ENCODE results near the gene SLC35G4. TPM values are rescaled to one million over a fixed set of nuclear protein-coding genes. Genes with fewer than 3 reads are reported as not detected.
"Not testable (repeated sequence)": the region's sequence is repeated elsewhere in the genome, so short reads cannot be mapped to it uniquely, and the experiment has no call there.

SLC35G4 gene
- total RNA-seq = not detected

DNA sequence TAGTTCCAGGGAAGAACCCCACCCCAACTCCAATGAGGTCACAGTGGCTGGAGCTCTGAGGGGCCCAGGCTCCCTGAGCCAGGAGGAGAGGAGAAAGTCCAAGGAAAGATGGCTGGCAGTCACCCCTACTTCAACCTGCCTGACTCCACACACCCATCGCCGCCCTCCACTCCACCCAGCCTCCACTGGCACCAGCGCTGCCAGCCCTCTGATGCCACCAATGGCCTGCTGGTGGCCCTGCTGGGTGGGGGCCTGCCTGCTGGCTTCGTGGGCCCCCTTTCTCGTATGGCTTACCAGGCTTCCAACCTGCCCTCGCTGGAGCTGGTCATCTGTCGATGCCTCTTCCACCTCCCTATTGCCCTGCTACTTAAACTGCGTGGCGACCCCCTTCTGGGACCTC, at the start of gene SLC35G4:
Gene SLC35G4, plus strand, starts transcription at position 109 of the 400 bp plus-strand sequence. Its CDS starts 0 bp downstream, at position 109.
- DNase-seq = not testable (repeated sequence)

GRCh38 chr18:11561293-11561692, 48.1 kb upstream of the SLC35G4 start:
- DNase-seq = peak; percentile 25

- no peak for DNase-seq
Observed at GRCh38 chr18:11565716-11566115, 43.7 kb upstream of the SLC35G4 start.

GRCh38 chr18:11566236-11566965, 43.0 kb upstream of the SLC35G4 start:
- no peak for DNase-seq

- no peak for DNase-seq
Observed at GRCh38 chr18:11567396-11567795, 42.0 kb upstream of the SLC35G4 start.

GRCh38 chr18:11570073-11570588, 39.3 kb upstream of the SLC35G4 start:
- no peak for DNase-seq

DNA sequence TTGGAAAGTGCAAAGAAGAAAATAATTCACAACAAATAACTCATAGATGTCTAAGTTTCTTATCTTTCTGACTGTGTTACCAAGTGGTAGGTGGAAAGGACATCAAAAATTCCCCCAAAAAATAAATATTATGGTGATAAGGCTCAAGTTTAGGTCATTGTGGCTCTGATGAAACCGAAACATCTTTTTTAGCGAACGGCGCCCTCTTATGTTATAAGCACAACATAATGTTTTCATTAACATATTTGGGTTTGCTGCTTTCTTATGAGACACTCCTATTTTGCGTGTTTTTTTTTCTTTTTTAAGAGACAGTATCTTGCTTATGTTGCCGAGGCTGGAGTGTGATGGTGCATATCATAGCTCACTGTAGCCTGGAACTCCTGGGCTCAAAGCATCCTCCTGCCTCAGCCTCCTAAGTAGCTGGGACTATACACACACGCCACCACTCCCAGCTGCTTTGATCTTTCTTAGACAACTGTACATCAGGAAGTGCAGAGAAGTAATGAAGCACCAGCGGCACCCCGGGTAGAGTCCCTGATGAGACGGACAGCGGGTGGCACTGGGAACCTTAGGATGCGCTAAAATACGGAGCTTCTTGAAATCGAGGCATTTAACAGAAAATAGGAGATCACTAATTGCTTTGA, 38.5 kb upstream of the SLC35G4 start:
- peak; percentile 17 for DNase-seq

DNA sequence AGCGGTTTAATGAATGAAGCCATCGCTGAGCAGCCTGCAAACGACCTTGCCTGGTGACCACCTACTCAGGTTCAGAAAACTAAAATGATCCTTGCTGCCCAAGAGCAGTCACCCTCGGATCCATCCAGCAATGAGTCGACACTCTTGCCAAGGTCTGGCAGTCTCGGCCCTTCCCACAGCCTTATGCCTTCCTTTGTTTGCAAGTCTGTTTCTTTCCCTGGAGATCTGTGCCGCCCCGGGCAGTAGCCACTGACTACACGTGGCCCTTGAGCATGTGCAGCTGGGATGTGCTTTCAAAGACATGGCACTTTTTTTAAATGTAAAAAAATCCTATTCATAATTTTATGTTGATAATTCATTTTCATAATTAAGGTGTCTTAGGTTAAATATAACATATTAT, 37.2 kb upstream of the SLC35G4 start:
- no peak for DNase-seq

DNA sequence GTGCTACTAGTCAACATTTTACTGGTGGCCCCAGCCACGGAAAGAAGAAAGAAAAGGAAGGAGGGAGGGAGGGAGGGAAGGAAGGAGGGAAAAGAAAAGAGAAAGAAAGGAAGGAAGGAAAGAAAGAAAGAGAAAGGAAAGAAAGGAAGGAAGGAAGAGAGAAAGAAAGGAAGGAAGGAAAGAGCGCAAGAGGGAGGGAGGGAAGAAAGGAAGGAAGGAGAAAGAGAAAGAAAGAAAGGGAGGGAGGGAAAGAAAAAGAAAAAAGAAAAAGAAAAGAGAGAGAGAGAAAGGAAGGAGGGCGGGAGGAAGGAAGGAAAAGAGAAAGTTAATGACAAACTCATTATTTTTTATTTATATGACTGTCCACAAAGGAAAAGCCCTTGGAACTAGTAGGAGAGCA, 34.9 kb upstream of the SLC35G4 start:
- DNase-seq = no peak

DNA sequence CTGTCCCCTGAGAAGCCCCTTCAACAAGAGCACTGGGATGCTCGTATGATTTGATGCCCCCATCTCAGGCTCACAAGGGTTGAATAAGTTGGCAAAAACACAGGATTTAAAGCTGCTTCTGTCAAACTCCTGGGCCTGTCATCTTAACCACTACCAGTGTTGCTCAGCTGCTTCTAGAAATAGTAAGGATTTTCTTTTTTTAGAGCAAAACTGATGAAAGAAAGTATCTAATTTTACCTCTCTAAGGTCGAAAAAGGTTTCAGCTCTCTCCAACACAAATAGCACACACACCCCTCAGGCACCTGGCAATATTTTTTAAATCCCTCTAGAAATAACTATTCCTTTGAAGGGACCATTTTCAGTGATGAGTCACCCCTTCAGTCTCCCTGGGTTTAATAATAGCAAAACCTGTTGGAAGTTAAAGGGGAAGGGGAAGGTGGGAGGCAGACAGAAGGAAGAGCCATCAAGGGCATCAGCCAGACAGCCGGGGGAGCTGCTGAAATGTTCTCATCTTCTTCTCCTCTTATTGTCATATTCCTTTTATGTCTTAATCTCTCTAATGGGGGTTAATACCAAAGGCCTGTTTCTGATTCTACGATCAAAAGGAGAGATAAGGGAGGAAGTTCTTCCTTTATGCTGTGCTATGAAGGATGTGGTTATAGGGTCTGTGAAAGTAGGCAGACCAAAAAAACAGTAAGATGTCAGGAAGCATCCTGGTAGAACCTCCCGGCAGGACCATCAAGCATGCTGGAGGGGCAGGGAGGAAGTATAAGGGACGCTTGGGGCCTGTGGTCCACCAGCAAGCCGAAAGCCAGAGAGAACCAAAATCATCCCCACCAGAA, 31.9 kb upstream of the SLC35G4 start:
- no peak for DNase-seq

DNA sequence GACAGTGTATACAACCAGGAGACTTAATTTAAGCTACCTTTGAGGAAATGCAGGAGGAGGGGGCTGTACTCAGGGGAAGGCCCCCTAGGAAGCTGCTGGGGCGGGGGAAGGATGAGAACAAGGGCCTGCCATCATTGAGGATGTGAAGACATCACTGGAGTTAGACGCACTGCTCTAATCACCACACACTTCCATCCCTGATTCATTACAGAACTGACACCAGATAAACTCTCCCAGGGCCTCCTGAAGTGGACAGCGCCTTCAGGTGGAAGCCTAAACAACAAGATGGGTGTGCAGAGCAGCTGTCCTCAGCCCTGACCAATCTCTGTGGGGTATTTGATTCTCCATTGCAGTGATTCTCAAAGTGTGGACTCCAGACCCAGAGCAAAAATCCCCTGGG, 30.6 kb upstream of the SLC35G4 start:
- DNase-seq = no peak

DNA sequence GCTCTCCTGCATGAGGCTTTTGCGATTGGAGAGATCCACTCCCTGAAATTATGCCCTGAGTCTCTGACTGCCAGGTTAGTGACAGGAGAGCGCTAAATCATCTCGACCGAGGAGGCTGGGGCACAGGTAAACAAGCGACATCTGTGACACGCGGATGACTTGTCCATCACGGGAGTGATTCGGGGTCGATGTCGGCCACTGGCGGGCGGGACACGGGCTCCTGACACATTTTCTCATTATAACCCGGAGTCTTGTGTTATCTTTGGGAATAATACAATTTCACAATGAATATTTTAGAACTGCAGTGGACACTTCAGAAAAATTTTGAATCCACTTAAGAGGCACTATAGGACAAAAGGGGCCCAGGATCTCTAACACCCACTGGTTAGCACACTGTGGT, 29.5 kb upstream of the SLC35G4 start:
- DNase-seq = no peak

GRCh38 chr18:11581286-11581685, 28.1 kb upstream of the SLC35G4 start:
- no peak for DNase-seq

DNA sequence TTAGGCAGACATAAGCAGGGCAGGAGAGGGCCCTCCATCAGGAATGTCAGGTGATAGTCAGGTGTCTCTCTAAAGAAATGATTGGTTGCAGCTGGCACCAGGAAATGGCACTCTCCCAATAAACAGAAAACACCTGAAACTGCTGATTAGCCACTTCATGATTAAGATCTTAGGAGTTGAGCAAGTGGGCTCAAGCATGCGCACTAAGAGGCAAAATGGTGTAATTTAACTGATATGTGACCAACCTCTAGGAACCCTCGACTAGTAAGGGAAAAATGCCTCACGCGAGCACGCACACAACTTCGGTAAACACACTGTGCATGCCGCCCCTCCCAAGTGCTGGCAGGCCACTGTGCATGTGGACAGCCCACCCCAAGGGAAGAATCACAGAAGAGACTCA, 23.8 kb upstream of the SLC35G4 start:
- no peak for DNase-seq

DNA sequence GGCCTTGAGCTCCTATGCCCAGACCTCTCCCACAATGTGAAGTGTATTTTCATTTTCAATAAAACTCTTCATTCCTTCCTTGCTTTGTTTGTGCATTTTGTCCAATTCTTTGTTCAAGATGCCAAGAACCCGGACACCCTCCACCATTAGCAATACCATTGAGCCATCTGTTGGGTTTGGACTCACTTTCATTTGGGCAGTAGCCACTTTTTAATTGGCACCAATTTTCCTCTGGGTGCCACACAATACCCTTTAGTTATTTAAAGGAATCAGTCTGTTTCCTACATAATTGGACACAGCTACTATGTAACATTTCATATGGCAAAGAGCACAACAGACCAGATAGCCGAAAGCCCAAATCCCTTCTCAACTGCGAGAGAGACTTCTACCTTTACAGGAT, 22.5 kb upstream of the SLC35G4 start:
- no peak for DNase-seq

GRCh38 chr18:11587432-11587831, 22.0 kb upstream of the SLC35G4 start:
- DNase-seq = no peak

DNA sequence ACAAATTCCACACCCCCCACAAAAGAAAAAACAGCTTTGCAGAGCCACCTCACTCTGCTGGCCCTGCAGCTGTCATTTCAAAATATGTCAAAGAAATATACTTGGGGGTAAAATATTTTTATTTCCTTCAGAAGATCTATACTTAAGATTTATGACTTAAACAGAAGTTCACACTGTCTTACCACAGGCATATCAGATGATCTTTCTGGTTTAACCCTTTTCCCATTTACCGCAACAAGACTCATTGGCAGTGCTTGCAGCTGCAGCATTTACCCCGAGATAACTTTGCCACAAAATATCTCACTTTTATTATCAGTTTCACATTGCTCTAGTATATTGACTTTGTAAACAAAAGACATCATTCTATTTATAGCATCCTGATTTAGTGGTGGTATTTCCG, 21.6 kb upstream of the SLC35G4 start:
- no peak for DNase-seq

DNA sequence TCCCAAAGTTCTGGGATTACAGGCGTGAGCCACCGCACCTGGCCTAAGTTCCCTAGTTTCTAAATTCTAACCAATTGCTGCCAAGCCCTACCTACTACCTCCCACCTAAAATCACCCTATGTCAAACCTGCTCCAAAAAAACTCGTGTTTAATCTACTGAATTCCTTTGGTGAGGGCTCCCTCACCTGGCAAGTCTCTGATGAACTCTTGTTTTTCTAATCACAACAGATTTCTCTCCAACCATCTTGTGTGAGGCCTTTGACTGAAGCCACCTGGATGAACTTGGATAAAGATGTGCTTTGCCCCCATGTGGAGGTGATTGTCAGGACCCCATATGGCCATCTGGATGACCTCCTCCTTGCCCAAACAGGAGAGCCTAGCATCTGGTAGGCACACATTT, 17.4 kb upstream of the SLC35G4 start:
- no peak for DNase-seq

GRCh38 chr18:11600321-11600720, 9.1 kb upstream of the SLC35G4 start:
- DNase-seq = no peak

- no peak for DNase-seq
Observed at GRCh38 chr18:11607906-11608305, 1.5 kb upstream of the SLC35G4 start.

- DNase-seq = not testable (repeated sequence)
Observed at GRCh38 chr18:11608618-11609017, 778 bp upstream of the SLC35G4 start.

DNA sequence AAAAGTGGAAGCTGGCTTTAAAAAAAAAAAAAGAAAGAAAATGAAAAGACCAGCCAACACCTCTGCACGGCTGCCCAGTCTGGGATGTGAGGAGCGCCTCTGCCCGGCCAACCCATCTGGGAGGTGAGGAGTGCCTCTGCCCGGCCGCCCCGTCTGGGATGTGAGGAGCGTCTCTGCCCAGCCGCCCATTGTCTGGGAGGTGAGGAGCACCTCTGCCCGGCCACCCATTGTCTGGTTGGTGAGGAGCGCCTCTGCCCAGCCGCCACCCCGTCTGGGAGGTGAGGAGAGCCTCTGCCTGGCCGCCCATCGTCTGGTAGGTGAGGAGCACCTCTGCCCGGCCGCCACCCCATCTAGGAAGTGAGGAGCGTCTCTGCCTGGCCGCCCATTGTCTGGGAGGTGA, 3.7 kb downstream of the SLC35G4 start:
- DNase-seq = not testable (repeated sequence)

DNA sequence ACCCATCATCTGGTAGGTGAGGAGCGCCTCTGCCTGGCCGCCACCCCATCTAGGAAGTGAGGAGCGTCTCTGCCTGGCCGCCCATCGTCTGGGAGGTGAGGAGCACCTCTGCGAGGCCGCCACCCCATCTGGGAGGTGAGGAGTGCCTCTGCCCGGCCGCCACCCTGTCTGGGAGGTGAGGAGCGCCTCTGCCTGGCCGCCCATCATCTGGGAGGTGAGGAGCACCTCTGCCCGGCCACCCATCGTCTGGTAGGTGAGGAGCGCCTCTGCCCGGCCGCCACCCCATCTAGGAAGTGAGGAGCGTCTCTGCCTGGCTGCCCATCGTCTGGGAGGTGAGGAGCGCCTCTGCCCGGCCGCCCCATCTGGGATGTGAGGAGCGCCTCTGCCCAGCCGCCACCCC, 4.2 kb downstream of the SLC35G4 start:
- not testable (repeated sequence) for DNase-seq

Measured in tongue (tissue), 2 donors.